ENCODE data around the gene UGT1A10.
"Not testable (repeated sequence)": the region's sequence is repeated elsewhere in the genome, so short reads cannot be mapped to it uniquely, and the experiment has no call there.

The UGT1A10 gene

DNA sequence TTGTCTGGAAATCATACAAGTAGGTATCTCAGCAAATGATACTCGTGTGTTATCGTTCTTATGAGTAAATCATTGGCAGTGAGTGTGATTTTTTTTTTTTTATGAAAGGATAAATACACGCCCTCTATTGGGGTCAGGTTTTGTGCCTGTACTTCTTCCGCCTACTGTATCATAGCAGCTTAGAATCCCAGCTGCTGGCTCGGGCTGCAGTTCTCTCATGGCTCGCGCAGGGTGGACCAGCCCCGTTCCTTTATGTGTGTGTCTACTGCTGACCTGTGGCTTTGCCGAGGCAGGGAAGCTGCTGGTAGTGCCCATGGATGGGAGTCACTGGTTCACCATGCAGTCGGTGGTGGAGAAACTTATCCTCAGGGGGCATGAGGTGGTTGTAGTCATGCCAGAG, at the start of gene UGT1A10:
TSS of gene UGT1A10 (plus strand) at position 143 of the 400 bp plus-strand sequence. CDS start at position 218, 75 bp downstream.
- not testable (repeated sequence) for TF ChIP-seq EP300 (IDR thresholded peaks at IDR 0.05; ENCODE audit: borderline replicate concordance); YY1 (IDR thresholded peaks at IDR 0.05; ENCODE audit: low read depth); TAF1 (IDR thresholded peaks at IDR 0.05; ENCODE audit: low read depth)

GRCh38 chr2:233588400-233588799, 47.8 kb upstream of the UGT1A10 start:
- TF ChIP-seq TEAD4 (IDR thresholded peaks at IDR 0.05): no peak
- no peak for TF ChIP-seq FOXM1 (IDR thresholded peaks at IDR 0.05; ENCODE audit: borderline replicate concordance, low read depth)
- no peak for TF ChIP-seq CEBPB (IDR thresholded peaks at IDR 0.05)
- TF ChIP-seq CREB1 (IDR thresholded peaks at IDR 0.05; ENCODE audit: low read depth): no peak
- no peak for TF ChIP-seq YY1 (IDR thresholded peaks at IDR 0.05; ENCODE audit: low read depth)
- TF ChIP-seq NFIC (IDR thresholded peaks at IDR 0.05): no peak
- TF ChIP-seq EGR1 (IDR thresholded peaks at IDR 0.05): no peak
- no peak for TF ChIP-seq TAF1 (IDR thresholded peaks at IDR 0.05; ENCODE audit: low read depth)
- TF ChIP-seq, protein P1, sequence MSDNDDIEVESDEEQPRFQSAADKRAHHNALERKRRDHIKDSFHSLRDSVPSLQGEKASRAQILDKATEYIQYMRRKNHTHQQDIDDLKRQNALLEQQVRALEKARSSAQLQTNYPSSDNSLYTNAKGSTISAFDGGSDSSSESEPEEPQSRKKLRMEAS (IDR thresholded peaks at IDR 0.05): no peak
- no peak for TF ChIP-seq ZBTB7A (IDR thresholded peaks at IDR 0.05; ENCODE audit: low read depth)
- TF ChIP-seq, protein P2, sequence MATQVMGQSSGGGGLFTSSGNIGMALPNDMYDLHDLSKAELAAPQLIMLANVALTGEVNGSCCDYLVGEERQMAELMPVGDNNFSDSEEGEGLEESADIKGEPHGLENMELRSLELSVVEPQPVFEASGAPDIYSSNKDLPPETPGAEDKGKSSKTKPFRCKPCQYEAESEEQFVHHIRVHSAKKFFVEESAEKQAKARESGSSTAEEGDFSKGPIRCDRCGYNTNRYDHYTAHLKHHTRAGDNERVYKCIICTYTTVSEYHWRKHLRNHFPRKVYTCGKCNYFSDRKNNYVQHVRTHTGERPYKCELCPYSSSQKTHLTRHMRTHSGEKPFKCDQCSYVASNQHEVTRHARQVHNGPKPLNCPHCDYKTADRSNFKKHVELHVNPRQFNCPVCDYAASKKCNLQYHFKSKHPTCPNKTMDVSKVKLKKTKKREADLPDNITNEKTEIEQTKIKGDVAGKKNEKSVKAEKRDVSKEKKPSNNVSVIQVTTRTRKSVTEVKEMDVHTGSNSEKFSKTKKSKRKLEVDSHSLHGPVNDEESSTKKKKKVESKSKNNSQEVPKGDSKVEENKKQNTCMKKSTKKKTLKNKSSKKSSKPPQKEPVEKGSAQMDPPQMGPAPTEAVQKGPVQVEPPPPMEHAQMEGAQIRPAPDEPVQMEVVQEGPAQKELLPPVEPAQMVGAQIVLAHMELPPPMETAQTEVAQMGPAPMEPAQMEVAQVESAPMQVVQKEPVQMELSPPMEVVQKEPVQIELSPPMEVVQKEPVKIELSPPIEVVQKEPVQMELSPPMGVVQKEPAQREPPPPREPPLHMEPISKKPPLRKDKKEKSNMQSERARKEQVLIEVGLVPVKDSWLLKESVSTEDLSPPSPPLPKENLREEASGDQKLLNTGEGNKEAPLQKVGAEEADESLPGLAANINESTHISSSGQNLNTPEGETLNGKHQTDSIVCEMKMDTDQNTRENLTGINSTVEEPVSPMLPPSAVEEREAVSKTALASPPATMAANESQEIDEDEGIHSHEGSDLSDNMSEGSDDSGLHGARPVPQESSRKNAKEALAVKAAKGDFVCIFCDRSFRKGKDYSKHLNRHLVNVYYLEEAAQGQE (IDR thresholded peaks at IDR 0.05; ENCODE audit: low read depth): no peak
- TF ChIP-seq, protein P3, sequence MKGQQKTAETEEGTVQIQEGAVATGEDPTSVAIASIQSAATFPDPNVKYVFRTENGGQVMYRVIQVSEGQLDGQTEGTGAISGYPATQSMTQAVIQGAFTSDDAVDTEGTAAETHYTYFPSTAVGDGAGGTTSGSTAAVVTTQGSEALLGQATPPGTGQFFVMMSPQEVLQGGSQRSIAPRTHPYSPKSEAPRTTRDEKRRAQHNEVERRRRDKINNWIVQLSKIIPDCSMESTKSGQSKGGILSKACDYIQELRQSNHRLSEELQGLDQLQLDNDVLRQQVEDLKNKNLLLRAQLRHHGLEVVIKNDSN (IDR thresholded peaks at IDR 0.05): no peak
- no peak for TF ChIP-seq EP300 (IDR thresholded peaks at IDR 0.05; ENCODE audit: borderline replicate concordance)
- no peak for TF ChIP-seq RAD21 (IDR thresholded peaks at IDR 0.05; ENCODE audit: low read depth)
- no peak for TF ChIP-seq TCF12 (IDR thresholded peaks at IDR 0.05; ENCODE audit: low read depth)

DNA sequence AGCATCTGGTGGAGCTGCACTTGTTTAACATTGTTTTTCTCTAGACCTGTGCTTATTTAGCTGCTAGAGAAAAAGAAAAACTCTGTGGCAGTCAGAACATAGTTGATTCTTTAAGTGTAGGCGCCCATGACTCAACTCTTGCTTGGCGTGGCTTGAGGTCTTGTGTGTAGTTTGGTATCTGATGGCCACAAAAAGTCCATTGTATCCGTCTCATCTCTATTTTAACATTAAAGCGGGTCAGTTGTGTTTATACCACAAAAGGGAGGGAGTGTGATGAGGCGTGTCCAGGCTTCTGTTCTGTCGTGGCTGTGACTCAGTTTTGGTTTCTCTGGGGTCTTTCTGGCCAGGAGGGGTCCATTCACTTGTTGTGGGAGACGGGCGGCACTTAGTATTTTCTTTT, 43.0 kb upstream of the UGT1A10 start:
- TF ChIP-seq, protein P2 (IDR thresholded peaks at IDR 0.05; ENCODE audit: low read depth): no peak
- TF ChIP-seq CEBPB (IDR thresholded peaks at IDR 0.05): no peak

- TF ChIP-seq TCF12 (IDR thresholded peaks at IDR 0.05; ENCODE audit: low read depth): no peak
These were observed 38.7 kb upstream of the UGT1A10 start for GRCh38 chr2:233597522-233597921.

GRCh38 chr2:233598952-233599351, 37.3 kb upstream of the UGT1A10 start:
- no peak for TF ChIP-seq TAF1 (IDR thresholded peaks at IDR 0.05; ENCODE audit: low read depth)
- no peak for TF ChIP-seq TEAD4 (IDR thresholded peaks at IDR 0.05)
- TF ChIP-seq NFIC (IDR thresholded peaks at IDR 0.05): no peak
- no peak for TF ChIP-seq ZBTB7A (IDR thresholded peaks at IDR 0.05; ENCODE audit: low read depth)
- TF ChIP-seq EP300 (IDR thresholded peaks at IDR 0.05; ENCODE audit: borderline replicate concordance): no peak
- TF ChIP-seq, protein P2 (IDR thresholded peaks at IDR 0.05; ENCODE audit: low read depth): no peak
- TF ChIP-seq CEBPB (IDR thresholded peaks at IDR 0.05): no peak

DNA sequence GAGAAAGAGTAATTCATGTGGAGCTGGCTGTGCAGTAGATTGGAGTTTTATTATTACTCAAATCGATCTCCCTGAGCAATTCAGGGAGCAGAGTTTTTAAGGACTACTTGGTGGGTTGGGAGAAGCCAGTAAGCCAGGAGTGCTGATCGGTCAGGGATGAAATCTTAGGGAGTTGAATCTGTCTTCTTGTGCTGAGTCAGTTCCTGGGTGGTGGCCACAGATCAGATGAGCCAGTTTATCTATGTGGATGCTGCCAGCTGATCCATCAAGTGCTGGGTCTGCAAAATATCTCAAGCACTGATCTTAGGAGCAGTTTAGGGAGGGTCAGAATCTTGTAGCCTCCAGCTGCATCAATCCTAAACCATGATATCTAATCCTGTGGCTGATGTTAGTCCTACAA, 35.9 kb upstream of the UGT1A10 start:
- TF ChIP-seq RAD21 (IDR thresholded peaks at IDR 0.05; ENCODE audit: low read depth) (no peak), TEAD4 (IDR thresholded peaks at IDR 0.05) (no peak), ZBTB7A (IDR thresholded peaks at IDR 0.05; ENCODE audit: low read depth) (no peak), TCF12 (IDR thresholded peaks at IDR 0.05; ENCODE audit: low read depth) (no peak), NFIC (IDR thresholded peaks at IDR 0.05) (no peak), YY1 (IDR thresholded peaks at IDR 0.05; ENCODE audit: low read depth) (no peak), EGR1 (IDR thresholded peaks at IDR 0.05) (no peak), FOXM1 (IDR thresholded peaks at IDR 0.05; ENCODE audit: borderline replicate concordance, low read depth) (no peak), CREB1 (IDR thresholded peaks at IDR 0.05; ENCODE audit: low read depth) (no peak), TAF1 (IDR thresholded peaks at IDR 0.05; ENCODE audit: low read depth) (no peak), EP300 (IDR thresholded peaks at IDR 0.05; ENCODE audit: borderline replicate concordance) (no peak), CEBPB (IDR thresholded peaks at IDR 0.05) (no peak)
- TF ChIP-seq, protein P2 (IDR thresholded peaks at IDR 0.05; ENCODE audit: low read depth): no peak
- TF ChIP-seq, protein P3 (IDR thresholded peaks at IDR 0.05): no peak
- TF ChIP-seq, protein P1 (IDR thresholded peaks at IDR 0.05): no peak

Data from Ishikawa (cell line).